Smooth muscle cell (in vitro differentiated cells): Measurements from ENCODE around the gene ALG1. TPM values are rescaled to one million over a fixed set of nuclear protein-coding genes. Genes with fewer than 3 reads are reported as not detected.

ENCODE experiments used
- DNase-seq: peaks from one replicate; lab custom pipeline; 2025; ENCODE audit not compliant: unreplicated experiment; lab: John Stamatoyannopoulos, UW
- H2AFZ ChIP-seq: fragments of 200-600 bp; sonication (generic); 2 replicates; pipeline ENCODE4 v1.6.0; 2016; ENCODE audit warnings: antibody characterized with exemption, low read depth, mild to moderate bottlenecking
- H3F3A ChIP-seq: fragments of 200-600 bp; sonication (generic); 2 replicates; pipeline ENCODE4 v1.6.0; 2017; ENCODE audit warnings: antibody characterized with exemption, low read depth
- H3K27ac ChIP-seq: fragments of 200-600 bp; sonication (generic); 2 replicates; pipeline ENCODE4 v1.5.1; 2016; ENCODE audit warnings: low read depth, mild to moderate bottlenecking
- H3K27me3 ChIP-seq: fragments of 200-600 bp; sonication (generic); 2 replicates; pipeline ENCODE4 v1.6.1; 2016; ENCODE audit warnings: low read depth, mild to moderate bottlenecking
- H3K36me3 ChIP-seq: fragments of 200-600 bp; sonication (generic); 2 replicates; pipeline ENCODE4 v1.5.1; 2016; ENCODE audit warnings: low read depth
- H3K4me1 ChIP-seq: fragments of 200-600 bp; sonication (generic); 2 replicates; pipeline ENCODE4 v1.5.1; 2016; ENCODE audit warnings: low read depth
- H3K4me2 ChIP-seq: fragments of 200-600 bp; sonication (generic); 2 replicates; pipeline ENCODE4 v1.6.0; 2016; ENCODE audit warnings: mild to moderate bottlenecking
- H3K4me3 ChIP-seq: fragments of 200-600 bp; sonication (generic); 2 replicates; pipeline ENCODE4 v1.5.1; 2016; ENCODE audit warnings: mild to moderate bottlenecking
- H3K79me2 ChIP-seq: fragments of 200-600 bp; sonication (generic); 2 replicates; pipeline ENCODE4 v1.6.0; 2016; ENCODE audit warnings: low read depth, mild to moderate bottlenecking
- H3K9ac ChIP-seq: fragments of 200-600 bp; sonication (generic); 2 replicates; pipeline ENCODE4 v1.6.0; 2016; ENCODE audit warnings: low read depth
- H3K9me3 ChIP-seq: fragments of 200-600 bp; sonication (generic); replicated peaks from 2 replicates; pipeline ENCODE4 v1.5.1; 2016; ENCODE audit warnings: low read depth
- H4K20me1 ChIP-seq: fragments of 200-600 bp; sonication (generic); 2 replicates; pipeline ENCODE4 v1.6.0; 2016; ENCODE audit warnings: low read depth
- WGBS: methylation state at CpG from one replicate; pipeline ENCODE4 v1.1.7; 2016; ENCODE audit warnings: low lambda C conversion rate; 5-methylcytosine and 5-hydroxymethylcytosine counted together
- polyA plus RNA-seq: library from polyadenylated mRNA; unstranded; fragments of >200 nt; fragmentation: Nextera tagmentation; extraction: Ambion mirVana; gene quantifications from 2 replicates; pipeline ENCODE4 v1.2.1, GENCODE V29; 2016
- total RNA-seq: library from RNA; depleted of rRNA; stranded (reverse); fragments of >200 nt; gene quantifications from 2 replicates; pipeline ENCODE4 v1.2.3, GENCODE V29; 2014
- TF ChIP-seq, protein P1 (sequence below): fragments of 200-600 bp; sonication (generic); IDR thresholded peaks from 2 replicates; pipeline ENCODE4 v1.5.1; 2017; ENCODE audit warnings: borderline replicate concordance, mild to moderate bottlenecking, antibody characterized with exemption; ENCODE audit not compliant: insufficient read depth, poor library complexity, severe bottlenecking

The ALG1 gene
- total and polyA plus RNA-seq, 2 experiments from 2014 or later, result 22.6 to 32.9 TPM

- no peak overlapping the region for H2AFZ ChIP-seq
- no peaks in the 10 kb centered on the region for H4K20me1 ChIP-seq
- TF ChIP-seq, protein P1, sequence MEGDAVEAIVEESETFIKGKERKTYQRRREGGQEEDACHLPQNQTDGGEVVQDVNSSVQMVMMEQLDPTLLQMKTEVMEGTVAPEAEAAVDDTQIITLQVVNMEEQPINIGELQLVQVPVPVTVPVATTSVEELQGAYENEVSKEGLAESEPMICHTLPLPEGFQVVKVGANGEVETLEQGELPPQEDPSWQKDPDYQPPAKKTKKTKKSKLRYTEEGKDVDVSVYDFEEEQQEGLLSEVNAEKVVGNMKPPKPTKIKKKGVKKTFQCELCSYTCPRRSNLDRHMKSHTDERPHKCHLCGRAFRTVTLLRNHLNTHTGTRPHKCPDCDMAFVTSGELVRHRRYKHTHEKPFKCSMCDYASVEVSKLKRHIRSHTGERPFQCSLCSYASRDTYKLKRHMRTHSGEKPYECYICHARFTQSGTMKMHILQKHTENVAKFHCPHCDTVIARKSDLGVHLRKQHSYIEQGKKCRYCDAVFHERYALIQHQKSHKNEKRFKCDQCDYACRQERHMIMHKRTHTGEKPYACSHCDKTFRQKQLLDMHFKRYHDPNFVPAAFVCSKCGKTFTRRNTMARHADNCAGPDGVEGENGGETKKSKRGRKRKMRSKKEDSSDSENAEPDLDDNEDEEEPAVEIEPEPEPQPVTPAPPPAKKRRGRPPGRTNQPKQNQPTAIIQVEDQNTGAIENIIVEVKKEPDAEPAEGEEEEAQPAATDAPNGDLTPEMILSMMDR, result no peak
- H3K4me2 ChIP-seq, result no peak overlapping the region
- no peaks in the 10 kb centered on the region for H3K36me3 ChIP-seq
- no peaks in the 10 kb centered on the region for H3K79me2 ChIP-seq
- no peak overlapping the region for H3K9ac ChIP-seq
- no peaks in the 10 kb centered on the region for H3K9me3 ChIP-seq
- no peak for DNase-seq
- no peak overlapping the region for H3K4me3 ChIP-seq
- H3K27me3 ChIP-seq, result no peaks in the 10 kb centered on the region
- H3K4me1 ChIP-seq, result peaks cover 9% of the 10 kb centered on the region
- 75% methylated on average over 6 of the region's 6 CpGs for WGBS
- H3K27ac ChIP-seq, result no peak overlapping the region
- no peaks in the 10 kb centered on the region for H3F3A ChIP-seq
Measured at GRCh38 chr16:5059386-5060072, 12.1 kb upstream of the ALG1 start.

- no peaks in the 10 kb centered on the region for H3K79me2 ChIP-seq
- H3K4me1 ChIP-seq, result peaks cover 9% of the 10 kb centered on the region
- H3F3A ChIP-seq, result no peaks in the 10 kb centered on the region
- H3K4me2 ChIP-seq, result no peak overlapping the region
- no peak overlapping the region for H3K4me3 ChIP-seq
- no peaks in the 10 kb centered on the region for H3K36me3 ChIP-seq
- 67% methylated on average over 8 of the region's 10 CpGs for WGBS
- H3K27ac ChIP-seq, result no peak overlapping the region
- H3K27me3 ChIP-seq, result no peaks in the 10 kb centered on the region
- no peak overlapping the region for H3K9ac ChIP-seq
- DNase-seq, result no peak
- no peaks in the 10 kb centered on the region for H3K9me3 ChIP-seq
- TF ChIP-seq, protein P1, result no peak
- H2AFZ ChIP-seq, result no peak overlapping the region
- no peaks in the 10 kb centered on the region for H4K20me1 ChIP-seq
Measured at GRCh38 chr16:5060073-5060641, 11.5 kb upstream of the ALG1 start.

DNA sequence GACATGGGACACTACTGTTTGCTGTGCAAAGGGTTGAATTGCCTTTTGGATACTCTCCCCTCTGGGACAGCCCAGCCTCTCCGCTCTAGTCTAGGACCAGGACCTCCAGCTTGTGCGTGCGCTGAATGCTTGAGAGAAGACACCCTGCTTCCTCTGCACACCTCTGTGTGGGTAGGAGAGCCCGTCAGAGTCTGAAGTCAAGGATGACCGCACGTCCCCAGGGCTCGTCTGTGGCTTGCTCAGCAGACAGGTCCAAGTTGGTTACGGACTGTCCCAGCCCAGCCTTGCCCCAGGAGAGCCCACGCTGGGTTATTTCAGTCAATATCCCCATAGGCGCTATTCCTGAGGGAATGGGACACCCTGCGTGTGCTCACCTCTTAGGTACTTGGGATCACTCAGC, 9.6 kb upstream of the ALG1 start:
- WGBS, result 88% methylated on average over 11 of the region's 11 CpGs
- H3K4me2 ChIP-seq, result no peak overlapping the region
- H3K79me2 ChIP-seq, result no peaks in the 10 kb centered on the region
- no peaks in the 10 kb centered on the region for H4K20me1 ChIP-seq
- TF ChIP-seq, protein P1, result no peak
- no peak overlapping the region for H3K27ac ChIP-seq
- H3K9ac ChIP-seq, result no peak overlapping the region
- H2AFZ ChIP-seq, result no peak overlapping the region
- DNase-seq, result no peak
- H3K9me3 ChIP-seq, result no peaks in the 10 kb centered on the region
- H3K4me1 ChIP-seq, result peaks cover 9% of the 10 kb centered on the region
- no peaks in the 10 kb centered on the region for H3K36me3 ChIP-seq
- no peaks in the 10 kb centered on the region for H3K27me3 ChIP-seq
- no peak overlapping the region for H3K4me3 ChIP-seq
- H3F3A ChIP-seq, result no peaks in the 10 kb centered on the region
